Esophagus muscularis mucosa (tissue), 4 donors: ENCODE data around the gene TENT5C. TPM values are rescaled to one million over a fixed set of nuclear protein-coding genes. Genes with fewer than 3 reads are reported as not detected.

ENCODE experiments used
- DNase-seq: peaks from one replicate; pipeline ENCODE4 v3.0.0-alpha.2; 2017; ENCODE audit errors: extremely low spot score
- H3K27ac ChIP-seq, 4 donors: fragments of 200-600 bp; sonication (generic); replicated peaks in 1 of 4; 1 replicate in 3 of 4; 2 replicates in 1 of 4; pipeline ENCODE4 v1.5.1; 2016 to 2019; ENCODE audit warnings: mild to moderate bottlenecking in 1 of 4
- H3K27me3 ChIP-seq, 4 donors: fragments of 200-600 bp; sonication (generic); one replicate each; pipeline versions ENCODE4 v1.5.1 to v1.6.0; 2016 to 2019
- H3K36me3 ChIP-seq, 4 donors: fragments of 200-600 bp; sonication (generic); one replicate each; pipeline ENCODE4 v1.5.1; 2016 to 2019
- H3K4me1 ChIP-seq, 4 donors: fragments of 200-600 bp; sonication (generic); one replicate each; pipeline ENCODE4 v1.5.1; 2016 to 2019
- H3K4me3 ChIP-seq, 4 donors: fragments of 200-600 bp; sonication (generic); 1 replicate in 2 of 4; 2 replicates in 2 of 4; pipeline ENCODE4 v1.5.1; 2016 to 2019; ENCODE audit warnings: mild to moderate bottlenecking in 4 of 4, moderate library complexity in 1 of 4
- H3K9me3 ChIP-seq, 4 donors: fragments of 200-600 bp; sonication (generic); 1 replicate in 3 of 4; 2 replicates in 1 of 4; pipeline ENCODE4 v1.5.1; 2016 to 2019
- CTCF ChIP-seq, 3 experiments: fragments of 200-600 bp in 2 of 3; fragments of 450-650 bp in 1 of 3; sonication (generic) in 2 of 3; IDR thresholded peaks; one replicate each; pipeline ENCODE4 v1.5.1; 2017 to 2019; ENCODE audit warnings: antibody characterized with exemption in 3 of 3, mild to moderate bottlenecking in 2 of 3, moderate library complexity in 1 of 3
- EP300 ChIP-seq: sonication (generic); formaldehyde crosslinking; IDR thresholded peaks from one replicate; pipeline ENCODE4 v1.6.1; 2017; ENCODE audit warnings: antibody characterized with exemption
- POLR2A ChIP-seq: fragments of 450-650 bp; IDR thresholded peaks from one replicate; pipeline ENCODE4 v1.6.1; 2017; ENCODE audit warnings: antibody characterized with exemption, moderate library complexity, mild to moderate bottlenecking, low read depth
- POLR2AphosphoS5 ChIP-seq, 2 donors: sonication (generic); formaldehyde crosslinking; IDR thresholded peaks; one replicate each; pipeline ENCODE4 v1.6.1; 2017; ENCODE audit warnings: antibody characterized with exemption in 2 of 2
- WGBS: methylation state at CpG from one replicate; pipeline ENCODE4 v1.1.5; 2018; 5-methylcytosine and 5-hydroxymethylcytosine counted together
- intact Hi-C: fragments of 100-400 bp; cut with DNase I; formaldehyde crosslinking; loops from one replicate; pipeline ENCODE4 v1.15.1; 2023
- total RNA-seq, 4 donors: library from RNA; depleted of rRNA; stranded (reverse); fragments of >200 nt; gene quantifications; one replicate each; pipeline versions ENCODE4 v1.1.0 to v1.2.1, GENCODE V29; 2016

TENT5C gene
- total RNA-seq, 4 donors from 2014 or later: 0.92 to 6.8 (median 2.5) TPM

- H3K27me3 ChIP-seq: no peaks in the 10 kb centered on the region
- no peak for TF ChIP-seq CTCF (IDR thresholded peaks at IDR 0.05)
- no peak for TF ChIP-seq POLR2A
- no peak for TF ChIP-seq POLR2AphosphoS5 (IDR thresholded peaks at IDR 0.05)
- no peak for TF ChIP-seq EP300
- no peaks in the 10 kb centered on the region for H3K9me3 ChIP-seq
- H3K27ac ChIP-seq: no peak overlapping the region
- H3K4me3 ChIP-seq: no peak overlapping the region
- intact Hi-C loops: no loop called here
- WGBS: 90% methylated on average over 3 of the region's 3 CpGs
- no peak for DNase-seq
- no peaks in the 10 kb centered on the region for H3K36me3 ChIP-seq
- H3K4me1 ChIP-seq: no peaks in the 10 kb centered on the region
These were observed 28.8 kb downstream of the TENT5C start for GRCh38 chr1:117634631-117635030.

- Histone ChIP-seq H3K4me1 (no peaks in the 10 kb centered on the region), H3K4me3 (no peak overlapping the region), H3K36me3 (no peaks in the 10 kb centered on the region), H3K27me3 (no peaks in the 10 kb centered on the region), H3K9me3 (no peaks in the 10 kb centered on the region), H3K27ac (no peak overlapping the region)
- DNase-seq: no peak
- intact Hi-C loops: no loop called here
- WGBS: 87% methylated on average over 3 of the region's 3 CpGs
- no peak for TF ChIP-seq POLR2AphosphoS5 (IDR thresholded peaks at IDR 0.05)
- TF ChIP-seq POLR2A: no peak
- TF ChIP-seq CTCF (IDR thresholded peaks at IDR 0.05): no peak
- no peak for TF ChIP-seq EP300
These were observed 30.0 kb downstream of the TENT5C start for GRCh38 chr1:117635805-117636204.

- WGBS: 88% methylated on average over 8 of the region's 8 CpGs
- H3K9me3 ChIP-seq: no peaks in the 10 kb centered on the region
- H3K27me3 ChIP-seq: no peaks in the 10 kb centered on the region
- H3K4me3 ChIP-seq: no peak overlapping the region
- no peaks in the 10 kb centered on the region for H3K4me1 ChIP-seq
- TF ChIP-seq POLR2A: no peak
- TF ChIP-seq CTCF (IDR thresholded peaks at IDR 0.05): no peak
- no peak for TF ChIP-seq POLR2AphosphoS5 (IDR thresholded peaks at IDR 0.05)
- no peak for TF ChIP-seq EP300
- H3K36me3 ChIP-seq: no peaks in the 10 kb centered on the region
- intact Hi-C loops: no loop called here
- no peak overlapping the region for H3K27ac ChIP-seq
- DNase-seq: no peak
These were observed 31.0 kb downstream of the TENT5C start for GRCh38 chr1:117636637-117637425.

GRCh38 chr1:117638141-117638540 lies 32.3 kb downstream of the TENT5C start:
- no peak for DNase-seq
- no peaks in the 10 kb centered on the region for H3K4me1 ChIP-seq
- WGBS: 0% methylated on average over 1 of the region's 1 CpG
- TF ChIP-seq POLR2AphosphoS5 (IDR thresholded peaks at IDR 0.05): no peak
- TF ChIP-seq CTCF (IDR thresholded peaks at IDR 0.05): no peak
- TF ChIP-seq POLR2A: no peak
- no peak for TF ChIP-seq EP300
- H3K9me3 ChIP-seq: no peaks in the 10 kb centered on the region
- intact Hi-C loops: no loop called here
- H3K27ac ChIP-seq: no peak overlapping the region
- H3K4me3 ChIP-seq: no peak overlapping the region
- H3K27me3 ChIP-seq: no peaks in the 10 kb centered on the region
- no peaks in the 10 kb centered on the region for H3K36me3 ChIP-seq

- DNase-seq: no peak
- no peaks in the 10 kb centered on the region for H3K36me3 ChIP-seq
- no peaks in the 10 kb centered on the region for H3K9me3 ChIP-seq
- H3K4me3 ChIP-seq: no peak overlapping the region
- no peak overlapping the region for H3K27ac ChIP-seq
- 85% methylated on average over 4 of the region's 4 CpGs for WGBS
- intact Hi-C loops: no loop called here
- no peaks in the 10 kb centered on the region for H3K27me3 ChIP-seq
- no peaks in the 10 kb centered on the region for H3K4me1 ChIP-seq
- TF ChIP-seq POLR2AphosphoS5 (IDR thresholded peaks at IDR 0.05) (no peak), POLR2A (no peak), EP300 (no peak)
These were observed 32.9 kb downstream of the TENT5C start for GRCh38 chr1:117638759-117639158.
